K562 (cell line): ENCODE data around the gene CD300E. TPM values are rescaled to one million over a fixed set of nuclear protein-coding genes. Genes with fewer than 3 reads are reported as not detected.
A peak's percentile ranks its signal among the peaks of the same experiment; 100 is the strongest.

ENCODE experiments used
- ATAC-seq: fragments of 200-7000 bp; cut with Tn5 transposase; 3 replicates; pipeline ENCODE4 v1.9.1; 2020; ENCODE audit warnings: moderate library complexity
- BruUV-seq: library from RNA; stranded (reverse); fragments of 400-500 nt; replicated peaks from 2 replicates; lab custom pipeline; 2021; lab: Mats Ljungman, UMichigan
- CTCF ChIA-PET: fragments of 300-600 bp; formaldehyde crosslinking; extraction: SDS; loops from one replicate; lab custom pipeline; 2021; ENCODE audit warnings: low intra/inter-chr PET ratio; lab: Yijun Ruan, JAX
- POLR2A ChIA-PET: fragments of 300-600, 350-650 bp; sonication (Branson Sonifier 250); formaldehyde crosslinking; extraction: SDS; loops from one replicate; lab custom pipeline; 2021; ENCODE audit warnings: antibody characterized with exemption, inconsistent platforms; lab: Yijun Ruan, JAX
- DNase-seq, 4 experiments: peaks; one replicate each; pipeline versions ENCODE4 v3.0.0 to v3.0.0-alpha.2; 2011 to 2018; ENCODE audit warnings: low spot score in 3 of 4, mixed read lengths in 3 of 4; ENCODE audit errors: extremely low read depth in 1 of 4
- FAIRE-seq: peaks from 2 replicates; lab custom pipeline; 2011; peaks lifted over from hg19 to GRCh38; lab: Jason Lieb, UNC
- H2AFZ ChIP-seq: 2 replicates; pipeline ENCODE4 v1.6.0; 2011; ENCODE audit warnings: low read depth, low read length, control low read depth, inconsistent platforms
- H3K27ac ChIP-seq: fragments of 200-600 bp; 3 replicates; pipeline ENCODE4 v1.8.0; 2011; ENCODE audit warnings: low read depth, mild to moderate bottlenecking, control low read depth, inconsistent platforms, low read length, moderate library complexity, mixed read lengths; ENCODE audit errors: extremely low read depth
- H3K27me3 ChIP-seq, 2 experiments: fragments of 300-600 bp in 1 of 2; 2 replicates in 1 of 2; 3 replicates in 1 of 2; pipeline versions ENCODE4 v1.6.0 to v1.8.0; 2011; ENCODE audit warnings: inconsistent platforms in 2 of 2, low read length in 2 of 2, mild to moderate bottlenecking in 1 of 2, mixed read lengths in 1 of 2, moderate library complexity in 1 of 2; ENCODE audit not compliant: control insufficient read depth in 2 of 2, insufficient read depth in 2 of 2
- H3K36me3 ChIP-seq: fragments of 300-600 bp; 3 replicates; pipeline ENCODE4 v1.8.0; 2011; ENCODE audit warnings: mild to moderate bottlenecking, low read length, inconsistent platforms; ENCODE audit not compliant: control insufficient read depth, insufficient read depth
- H3K4me1 ChIP-seq, 2 experiments: fragments of 200-600 bp in 1 of 2; replicated peaks in 1 of 2; 2 replicates in 1 of 2; 3 replicates in 1 of 2; pipeline versions ENCODE4 v1.5.1 to v1.8.0; 2011; ENCODE audit warnings: inconsistent platforms in 2 of 2, low read length in 2 of 2, mild to moderate bottlenecking in 1 of 2, mixed read lengths in 1 of 2, moderate library complexity in 1 of 2; ENCODE audit not compliant: control insufficient read depth in 2 of 2, insufficient read depth in 2 of 2
- H3K4me2 ChIP-seq: 2 replicates; pipeline ENCODE4 v1.6.1; 2011; ENCODE audit warnings: low read length, control low read depth, inconsistent platforms, mixed read lengths; ENCODE audit not compliant: insufficient read depth
- H3K4me3 ChIP-seq: fragments of 200-600 bp; sonication (generic), shearing (Covaris generic); 2 replicates; pipeline ENCODE4 v1.5.1; 2016; ENCODE audit warnings: control low read depth, inconsistent platforms
- H3K79me2 ChIP-seq: fragments of 200-600 bp; 3 replicates; pipeline ENCODE4 v1.8.0; 2011; ENCODE audit warnings: low read length, inconsistent platforms; ENCODE audit not compliant: control insufficient read depth, insufficient read depth
- H3K9ac ChIP-seq, 2 experiments: 2 replicates each; pipeline versions ENCODE4 v1.6.0 to v1.6.1; 2011; ENCODE audit warnings: low read depth in 2 of 2, low read length in 2 of 2, control low read depth in 1 of 2, inconsistent platforms in 1 of 2, mild to moderate bottlenecking in 1 of 2, mixed read lengths in 1 of 2; ENCODE audit not compliant: insufficient read depth in 1 of 2
- H3K9me1 ChIP-seq: one replicate; pipeline ENCODE4 v1.6.0; 2011; ENCODE audit warnings: inconsistent platforms, mild to moderate bottlenecking, low read length, moderate library complexity; ENCODE audit not compliant: control insufficient read depth, insufficient read depth
- H3K9me3 ChIP-seq: replicated peaks from 2 replicates; pipeline ENCODE4 v1.5.1; 2011; ENCODE audit warnings: low read depth, low read length, inconsistent platforms; ENCODE audit not compliant: control insufficient read depth, insufficient read depth
- H4K20me1 ChIP-seq: replicated peaks from 2 replicates; pipeline ENCODE4 v1.6.1; 2011; ENCODE audit warnings: low read length, inconsistent platforms, mixed read lengths; ENCODE audit not compliant: control insufficient read depth, insufficient read depth
- CHD1 ChIP-seq: fragments of 200-600 bp; sonication (generic); IDR thresholded peaks from one replicate; pipeline ENCODE4 v1.6.1; 2012; ENCODE audit warnings: mild to moderate bottlenecking, moderate library complexity, low read length, inconsistent platforms
- ESRRB ChIP-seq: fragments of 250-450 bp; sonication (Bioruptor Pico); IDR thresholded peaks from 2 replicates; pipeline ENCODE4 v1.5.0; 2020; ENCODE audit warnings: mild to moderate bottlenecking, moderate library complexity, borderline replicate concordance
- KLF13 ChIP-seq: fragments of 450-650 bp; IDR thresholded peaks from 2 replicates; pipeline ENCODE4 v1.6.1; 2016; ENCODE audit warnings: missing genetic modification characterization, low read depth, mild to moderate bottlenecking, missing compliant biosample characterization, moderate library complexity, borderline replicate concordance
- MAFF ChIP-seq: IDR thresholded peaks from 2 replicates; pipeline ENCODE4 v1.6.1; 2012; ENCODE audit warnings: low read length, improper control_type of control experiment
- MYNN ChIP-seq, 2 experiments: sonication (generic); formaldehyde crosslinking in 1 of 2; IDR thresholded peaks; 2 replicates each; pipeline versions ENCODE4 v1.5.0 to v1.6.1; 2016 to 2020; ENCODE audit warnings: antibody characterized with exemption in 1 of 2, missing genetic modification reagents in 1 of 2
- NCOA4 ChIP-seq: fragments of 450-650 bp; IDR thresholded peaks from 2 replicates; pipeline ENCODE4 v1.6.1; 2018; ENCODE audit warnings: mild to moderate bottlenecking; ENCODE audit not compliant: partially characterized antibody
- NCOR1 ChIP-seq: fragments of 450-650 bp; IDR thresholded peaks from 2 replicates; pipeline ENCODE4 v1.6.1; 2016; ENCODE audit warnings: mild to moderate bottlenecking, moderate library complexity
- POLR2A ChIP-seq: fragments of 450-650 bp; conservative IDR thresholded peaks from 2 replicates; pipeline ENCODE4 v1.6.1; 2016
- SRSF1 ChIP-seq: fragments of 200-400 bp; formaldehyde crosslinking; IDR thresholded peaks from 2 replicates; pipeline ENCODE4 v1.6.1; 2017; ENCODE audit warnings: mild to moderate bottlenecking, low read depth, low read length, moderate library complexity
- TAF9B ChIP-seq: fragments of 450-650 bp; IDR thresholded peaks from 2 replicates; pipeline ENCODE4 v1.6.1; 2018; ENCODE audit warnings: mild to moderate bottlenecking; ENCODE audit not compliant: partially characterized antibody
- TCF7L2 ChIP-seq: fragments of 150-350 bp; IDR thresholded peaks from 2 replicates; pipeline ENCODE4 v1.6.1; 2016; ENCODE audit warnings: low read depth, mild to moderate bottlenecking, low read length, moderate library complexity
- TSC22D4 ChIP-seq: fragments of 450-650 bp; IDR thresholded peaks from 2 replicates; pipeline ENCODE4 v1.6.1; 2016; ENCODE audit warnings: missing genetic modification characterization, missing biosample characterization, control low read depth
- ZNF133 ChIP-seq: fragments of 250-450 bp; sonication (Bioruptor Pico); IDR thresholded peaks from 2 replicates; pipeline ENCODE4 v1.4.0; 2020; ENCODE audit warnings: mild to moderate bottlenecking
- ZNF274 ChIP-seq: IDR thresholded peaks from 2 replicates; pipeline ENCODE4 v1.6.1; 2011; ENCODE audit warnings: low read depth, mild to moderate bottlenecking, low read length, moderate library complexity, borderline replicate concordance
- ZNF282 ChIP-seq: sonication (generic); formaldehyde crosslinking; IDR thresholded peaks from 2 replicates; pipeline ENCODE4 v1.8.1; 2023; ENCODE audit warnings: missing genetic modification reagents
- WGBS: fragments of 100-300 bp; shearing (Covaris generic); methylation state at CpG from one replicate; pipeline ENCODE4 v1.1.6; 2016; ENCODE audit warnings: low coverage, mixed read lengths; ENCODE audit not compliant: insufficient coverage; ENCODE audit errors: missing lambda C conversion rate; 5-methylcytosine and 5-hydroxymethylcytosine counted together
- in situ Hi-C: fragments of 300-500 bp; cut with MboI; formaldehyde crosslinking; loops from 4 replicates; pipeline ENCODE4 v1.15.0; 2018; ENCODE audit warnings: inconsistent platforms, mixed read lengths
- intact Hi-C: fragments of 100-400 bp; cut with micrococcal nuclease; formaldehyde crosslinking; loops from 2 replicates; pipeline ENCODE4 v1.14.2; 2022
- polyA plus RNA-seq, 8 experiments: library from polyadenylated mRNA; depleted of rRNA in 4 of 8; stranded (reverse) in 5 of 8; unstranded in 3 of 8; fragments of >200 nt; fragmentation: Nextera tagmentation in 2 of 8; fragmentation: Illumina TruSeq in 1 of 8; extraction: Ambion mirVana in 2 of 8; extraction: Trizol in 1 of 8; gene quantifications; 2 replicates each; pipeline versions ENCODE4 v1.2.1 to v1.2.3, GENCODE V29; 2011 to 2014; ENCODE audit warnings: inconsistent platforms in 1 of 8, missing spikeins in 1 of 8
- total RNA-seq, 7 experiments: library from RNA; depleted of rRNA in 6 of 7; stranded (reverse); fragments of >200 nt in 6 of 7; fragmentation: Illumina TruSeq in 2 of 7; extraction: Trizol in 2 of 7; gene quantifications; 2 replicates each; pipeline versions ENCODE4 v1.2.1 to v1.2.3, GENCODE V29; 2011 to 2021; ENCODE audit warnings: low replicate concordance in 1 of 7
- TF ChIP-seq, protein P1 (sequence below): fragments of 250-450 bp; sonication (Bioruptor Pico); IDR thresholded peaks from 2 replicates; pipeline ENCODE4 v1.8.0; 2021; ENCODE audit warnings: moderate library complexity, mild to moderate bottlenecking, inconsistent platforms
- TF ChIP-seq, protein P2 (sequence below): fragments of 250-450 bp; sonication (Bioruptor Pico); IDR thresholded peaks from 2 replicates; pipeline ENCODE4 v1.8.0; 2021; ENCODE audit warnings: moderate library complexity, mild to moderate bottlenecking, inconsistent platforms
- TF ChIP-seq, protein P3 (sequence below): fragments of 250-450 bp; sonication (Bioruptor Pico); IDR thresholded peaks from 2 replicates; pipeline ENCODE4 v1.5.0; 2020; ENCODE audit warnings: mild to moderate bottlenecking
- TF ChIP-seq, protein P4 (sequence below): fragments of 450-650 bp; IDR thresholded peaks from 2 replicates; pipeline ENCODE4 v1.6.1; 2016; ENCODE audit warnings: low read depth, mild to moderate bottlenecking, moderate library complexity

The CD300E gene
- total and polyA plus RNA-seq, 9 of the 15 experiments (the other 6 are each of a cell fraction or from before 2014, with no cell fraction given) = not detected

DNA sequence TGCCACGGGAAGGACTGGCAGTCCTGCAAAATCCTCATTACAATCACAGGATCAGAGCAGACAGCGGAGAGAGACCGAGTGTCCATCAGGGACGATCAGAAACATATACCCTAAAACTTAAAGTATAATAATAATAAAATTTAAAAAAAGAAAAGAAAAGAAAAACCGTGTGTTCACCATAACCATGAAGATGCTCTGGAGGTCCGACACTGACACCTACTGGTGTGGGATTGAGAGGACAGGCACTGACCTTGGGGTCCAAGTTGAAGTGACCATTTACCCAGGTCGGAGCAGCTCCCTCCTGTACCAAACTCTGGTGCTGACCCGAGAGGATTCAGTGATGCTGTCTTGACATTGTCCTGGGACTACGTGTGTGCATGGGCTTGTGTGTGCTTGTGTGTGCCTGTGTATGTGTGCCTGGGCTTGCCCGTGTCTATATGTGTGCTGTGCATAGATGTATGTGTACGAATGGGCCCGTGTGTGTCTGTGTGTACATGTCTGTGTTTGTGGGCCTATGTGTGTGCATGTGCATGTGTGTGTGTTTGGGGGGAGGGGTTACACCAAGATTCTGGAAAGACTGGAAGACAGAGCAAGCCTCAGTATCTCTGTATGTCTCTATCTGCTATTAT is 21.5 kb downstream of the CD300E start:
- H3K9ac ChIP-seq = no peak overlapping the region
- in situ Hi-C loops (no loop called here), intact Hi-C loops (loop anchor here (2.0 to 5.0 kb wide), 2 partner anchors 223 to 300 kb away; no protein-coding TSS in a partner anchor)
- DNase-seq = peak; percentile 65 to 74 (median 71)
- WGBS = under 1% methylated on average over 12 of the region's 12 CpGs
- no peak overlapping the region for H3K4me3 ChIP-seq
- H3K4me1 ChIP-seq = no peaks in the 10 kb centered on the region
- H2AFZ ChIP-seq = no peak overlapping the region
- H3K27me3 ChIP-seq = peaks cover 3 to 51% of the 10 kb centered on the region in 2 experiments; a peak in 3 of 5 replicates
- H4K20me1 ChIP-seq = no peaks in the 10 kb centered on the region
- no peak overlapping the region for H3K27ac ChIP-seq
- H3K9me3 ChIP-seq = no peaks in the 10 kb centered on the region
- ChIA-PET POLR2A (interaction anchor here (0.9 kb wide), 1 partner anchor 15 kb away, joined by 3 read pairs; no protein-coding TSS in a partner anchor), CTCF (interaction anchor here (0.6 to 2.4 kb wide), 3 partner anchors 69 to 223 kb away, joined by 4 to 12 read pairs (median 4); no protein-coding TSS in a partner anchor)
- H3K9me1 ChIP-seq = no peaks in the 10 kb centered on the region
- peak; percentile 90 for ATAC-seq
- no peak overlapping the region for H3K4me2 ChIP-seq
- peak; percentile 92 for FAIRE-seq
- no peaks in the 10 kb centered on the region for H3K79me2 ChIP-seq
- no TSS peak for BruUV-seq
- H3K36me3 ChIP-seq = no peaks in the 10 kb centered on the region
- TF ChIP-seq TCF7L2 = no peak
- no peak for TF ChIP-seq ZNF274
- 0 out of 2 replicates have a peak, but pooled peaks have one; percentile 36 for TF ChIP-seq TSC22D4 (tag)
- TF ChIP-seq, protein P1, sequence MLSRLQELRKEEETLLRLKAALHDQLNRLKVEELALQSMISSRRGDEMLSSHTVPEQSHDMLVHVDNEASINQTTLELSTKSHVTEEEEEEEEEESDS (CRISPR knock-in tag) = no peak
- TF ChIP-seq, protein P2, sequence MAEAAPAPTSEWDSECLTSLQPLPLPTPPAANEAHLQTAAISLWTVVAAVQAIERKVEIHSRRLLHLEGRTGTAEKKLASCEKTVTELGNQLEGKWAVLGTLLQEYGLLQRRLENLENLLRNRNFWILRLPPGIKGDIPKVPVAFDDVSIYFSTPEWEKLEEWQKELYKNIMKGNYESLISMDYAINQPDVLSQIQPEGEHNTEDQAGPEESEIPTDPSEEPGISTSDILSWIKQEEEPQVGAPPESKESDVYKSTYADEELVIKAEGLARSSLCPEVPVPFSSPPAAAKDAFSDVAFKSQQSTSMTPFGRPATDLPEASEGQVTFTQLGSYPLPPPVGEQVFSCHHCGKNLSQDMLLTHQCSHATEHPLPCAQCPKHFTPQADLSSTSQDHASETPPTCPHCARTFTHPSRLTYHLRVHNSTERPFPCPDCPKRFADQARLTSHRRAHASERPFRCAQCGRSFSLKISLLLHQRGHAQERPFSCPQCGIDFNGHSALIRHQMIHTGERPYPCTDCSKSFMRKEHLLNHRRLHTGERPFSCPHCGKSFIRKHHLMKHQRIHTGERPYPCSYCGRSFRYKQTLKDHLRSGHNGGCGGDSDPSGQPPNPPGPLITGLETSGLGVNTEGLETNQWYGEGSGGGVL (CRISPR knock-in tag) = no peak
- TF ChIP-seq MAFF = no peak
- no peak for TF ChIP-seq SRSF1
- no peak for TF ChIP-seq NCOA4
- TF ChIP-seq ESRRB (CRISPR knock-in tag) = no peak
- no peak for TF ChIP-seq NCOR1
- TF ChIP-seq POLR2A = no peak
- TF ChIP-seq ZNF282 (CRISPR knock-in tag) = no peak
- TF ChIP-seq, protein P3, sequence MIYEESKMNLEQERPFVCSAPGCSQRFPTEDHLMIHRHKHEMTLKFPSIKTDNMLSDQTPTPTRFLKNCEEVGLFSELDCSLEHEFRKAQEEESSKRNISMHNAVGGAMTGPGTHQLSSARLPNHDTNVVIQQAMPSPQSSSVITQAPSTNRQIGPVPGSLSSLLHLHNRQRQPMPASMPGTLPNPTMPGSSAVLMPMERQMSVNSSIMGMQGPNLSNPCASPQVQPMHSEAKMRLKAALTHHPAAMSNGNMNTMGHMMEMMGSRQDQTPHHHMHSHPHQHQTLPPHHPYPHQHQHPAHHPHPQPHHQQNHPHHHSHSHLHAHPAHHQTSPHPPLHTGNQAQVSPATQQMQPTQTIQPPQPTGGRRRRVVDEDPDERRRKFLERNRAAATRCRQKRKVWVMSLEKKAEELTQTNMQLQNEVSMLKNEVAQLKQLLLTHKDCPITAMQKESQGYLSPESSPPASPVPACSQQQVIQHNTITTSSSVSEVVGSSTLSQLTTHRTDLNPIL (CRISPR knock-in tag) = no peak
- TF ChIP-seq, protein P4, sequence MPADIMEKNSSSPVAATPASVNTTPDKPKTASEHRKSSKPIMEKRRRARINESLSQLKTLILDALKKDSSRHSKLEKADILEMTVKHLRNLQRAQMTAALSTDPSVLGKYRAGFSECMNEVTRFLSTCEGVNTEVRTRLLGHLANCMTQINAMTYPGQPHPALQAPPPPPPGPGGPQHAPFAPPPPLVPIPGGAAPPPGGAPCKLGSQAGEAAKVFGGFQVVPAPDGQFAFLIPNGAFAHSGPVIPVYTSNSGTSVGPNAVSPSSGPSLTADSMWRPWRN = no peak
- TF ChIP-seq MYNN (IDR thresholded peaks at IDR 0.05) = no peak
- no peak for TF ChIP-seq MYNN (CRISPR knock-in tag; IDR thresholded peaks at IDR 0.05)
- no peak for TF ChIP-seq CHD1
- no peak for TF ChIP-seq ZNF133 (CRISPR knock-in tag)
- TF ChIP-seq TAF9B = no peak
- TF ChIP-seq KLF13 (tag) = no peak
